HCT116 (cell line): ENCODE measurements around the gene TSC2.

Experiments used
- EGR1 ChIP-seq: IDR thresholded peaks from 2 replicates; pipeline ENCODE4 v1.6.1; 2012; ENCODE audit warnings: low read depth
- JUND ChIP-seq: IDR thresholded peaks from 2 replicates; pipeline ENCODE4 v1.6.1; 2012
- POLR2A ChIP-seq: IDR thresholded peaks from 2 replicates; pipeline ENCODE4 v1.7.0; 2011; ENCODE audit warnings: borderline replicate concordance; ENCODE audit not compliant: insufficient read depth, insufficient read length; ENCODE audit errors: extremely low read depth
- POLR2AphosphoS5 ChIP-seq: IDR thresholded peaks from 2 replicates; pipeline ENCODE4 v1.6.1; 2011; ENCODE audit warnings: mild to moderate bottlenecking, low read depth, low read length, moderate library complexity
- REST ChIP-seq: IDR thresholded peaks from 2 replicates; pipeline ENCODE4 v1.6.1; 2012; ENCODE audit warnings: low read depth
- SIN3A ChIP-seq: IDR thresholded peaks from 2 replicates; pipeline ENCODE4 v1.6.1; 2012; ENCODE audit warnings: low read depth
- YY1 ChIP-seq: IDR thresholded peaks from 2 replicates; pipeline ENCODE4 v1.6.1; 2011; ENCODE audit warnings: low read length, low read depth, moderate library complexity, mild to moderate bottlenecking; ENCODE audit not compliant: insufficient replicate concordance; ENCODE audit errors: extremely low read depth
- ZFX ChIP-seq: fragments of 450-650 bp; IDR thresholded peaks from 2 replicates; pipeline ENCODE4 v1.6.1; 2017
- TF ChIP-seq, protein P1 (sequence below), 3 experiments: fragments of 200-600 bp in 1 of 3; sonication (generic) in 1 of 3; IDR thresholded peaks in 2 of 3; conservative IDR thresholded peaks in 1 of 3; 2 replicates each; pipeline ENCODE4 v1.5.1; 2012 to 2017; ENCODE audit warnings: low read depth in 2 of 3, low read length in 2 of 3, antibody characterized with exemption in 1 of 3, borderline replicate concordance in 1 of 3, control low read depth in 1 of 3, mild to moderate bottlenecking in 1 of 3, mixed read lengths in 1 of 3, mixed run types in 1 of 3, moderate library complexity in 1 of 3; ENCODE audit not compliant: insufficient read depth in 1 of 3

GRCh38 chr16:2001035-2001434 is 46.8 kb upstream of the TSC2 start:
- TF ChIP-seq POLR2A (no peak), YY1 (no peak), EGR1 (no peak), REST (no peak), JUND (no peak), POLR2AphosphoS5 (no peak), ZFX (no peak), SIN3A (no peak)
- TF ChIP-seq, protein P1, sequence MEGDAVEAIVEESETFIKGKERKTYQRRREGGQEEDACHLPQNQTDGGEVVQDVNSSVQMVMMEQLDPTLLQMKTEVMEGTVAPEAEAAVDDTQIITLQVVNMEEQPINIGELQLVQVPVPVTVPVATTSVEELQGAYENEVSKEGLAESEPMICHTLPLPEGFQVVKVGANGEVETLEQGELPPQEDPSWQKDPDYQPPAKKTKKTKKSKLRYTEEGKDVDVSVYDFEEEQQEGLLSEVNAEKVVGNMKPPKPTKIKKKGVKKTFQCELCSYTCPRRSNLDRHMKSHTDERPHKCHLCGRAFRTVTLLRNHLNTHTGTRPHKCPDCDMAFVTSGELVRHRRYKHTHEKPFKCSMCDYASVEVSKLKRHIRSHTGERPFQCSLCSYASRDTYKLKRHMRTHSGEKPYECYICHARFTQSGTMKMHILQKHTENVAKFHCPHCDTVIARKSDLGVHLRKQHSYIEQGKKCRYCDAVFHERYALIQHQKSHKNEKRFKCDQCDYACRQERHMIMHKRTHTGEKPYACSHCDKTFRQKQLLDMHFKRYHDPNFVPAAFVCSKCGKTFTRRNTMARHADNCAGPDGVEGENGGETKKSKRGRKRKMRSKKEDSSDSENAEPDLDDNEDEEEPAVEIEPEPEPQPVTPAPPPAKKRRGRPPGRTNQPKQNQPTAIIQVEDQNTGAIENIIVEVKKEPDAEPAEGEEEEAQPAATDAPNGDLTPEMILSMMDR (IDR thresholded peaks at IDR 0.05 in 2 of 3, conservative IDR thresholded peaks at IDR 0.05 in 1 of 3; ENCODE audit: borderline replicate concordance in 1 of 3, insufficient read depth in 1 of 3, low read depth in 2 of 3, low read length in 2 of 3): no peak
